ENCODE measurements around the gene TMEM209. TPM values are rescaled to one million over a fixed set of nuclear protein-coding genes. Genes with fewer than 3 reads are reported as not detected.
"Not testable (repeated sequence)": the region's sequence is repeated elsewhere in the genome, so short reads cannot be mapped to it uniquely, and the experiment has no call there.

TMEM209 gene
- total RNA-seq, 3 donors from 2014 or later (not counting 1 experiment from before 2014, with no cell fraction given): 26.3 to 31.0 (median 30.4) TPM

- Histone ChIP-seq H3K9me3 (ENCODE audit: control insufficient read depth, insufficient read depth, low read length) (no peaks in the 10 kb centered on the region), H3K4me3 (ENCODE audit: low read length) (no peak overlapping the region), H3K27ac (ENCODE audit: low read length) (no peak overlapping the region), H3K27me3 (ENCODE audit: control insufficient read depth, insufficient read depth, low read length) (no peaks in the 10 kb centered on the region), H3K36me3 (ENCODE audit: control insufficient read depth, insufficient read depth, low read length) (no peaks in the 10 kb centered on the region), H3K4me1 (ENCODE audit: control insufficient read depth, insufficient read depth, low read length) (no peaks in the 10 kb centered on the region)
- no CpG with 5 or more reads among the region's 1 CpG for WGBS (ENCODE audit: insufficient coverage)
- ATAC-seq (no peak), DNase-seq (no peak)
- no peaks in the 10 kb centered on the region for H3K9me3 Mint-ChIP-seq
- intact Hi-C loops (cut with micrococcal nuclease): no loop called here
- peaks cover 3 to 12% of the 10 kb centered on the region in 2 donors for H3K27me3 Mint-ChIP-seq (ENCODE audit: low read depth in 2 of 2)
- no peak overlapping the region for H3K4me3 Mint-ChIP-seq
- H3K27ac Mint-ChIP-seq: no peak overlapping the region
- no peaks in the 10 kb centered on the region for H3K36me3 Mint-ChIP-seq
- no peaks in the 10 kb centered on the region for H3K4me1 Mint-ChIP-seq
- TF ChIP-seq CTCF (IDR thresholded peaks at IDR 0.05): no peak
These were observed 22.8 kb upstream of the TMEM209 start for GRCh38 chr7:130227883-130228575.

- Histone ChIP-seq H3K4me3 (ENCODE audit: low read length) (no peak overlapping the region), H3K27me3 (ENCODE audit: control insufficient read depth, insufficient read depth, low read length) (no peaks in the 10 kb centered on the region), H3K36me3 (ENCODE audit: control insufficient read depth, insufficient read depth, low read length) (no peaks in the 10 kb centered on the region), H3K9me3 (ENCODE audit: control insufficient read depth, insufficient read depth, low read length) (no peaks in the 10 kb centered on the region), H3K4me1 (ENCODE audit: control insufficient read depth, insufficient read depth, low read length) (no peaks in the 10 kb centered on the region), H3K27ac (ENCODE audit: low read length) (no peak overlapping the region)
- Mint-ChIP-seq H3K4me1 (no peaks in the 10 kb centered on the region), H3K4me3 (no peak overlapping the region), H3K9me3 (no peaks in the 10 kb centered on the region), H3K27me3 (ENCODE audit: low read depth in 2 of 2) (peaks cover 0 to 12% of the 10 kb centered on the region in 2 donors), H3K36me3 (no peaks in the 10 kb centered on the region), H3K27ac (no peak overlapping the region)
- DNase-seq: no peak
- 97% methylated on average over 1 of the region's 1 CpG for WGBS (ENCODE audit: insufficient coverage)
- intact Hi-C loops (cut with micrococcal nuclease): no loop called here
- ATAC-seq: no peak
- no peak for TF ChIP-seq CTCF (IDR thresholded peaks at IDR 0.05)
These were observed 21.1 kb upstream of the TMEM209 start for GRCh38 chr7:130226333-130226732.

GRCh38 chr7:130224923-130225322, 19.7 kb upstream of the TMEM209 start:
- intact Hi-C loops (cut with micrococcal nuclease); H3K27ac Mint-ChIP-seq; ATAC-seq; H3K9me3 Mint-ChIP-seq; H3K4me3 Mint-ChIP-seq; H3K36me3 Mint-ChIP-seq; H3K4me1 Mint-ChIP-seq; H3K9me3 ChIP-seq (ENCODE audit: control insufficient read depth, insufficient read depth, low read length); H3K36me3 ChIP-seq (ENCODE audit: control insufficient read depth, insufficient read depth, low read length); H3K4me1 ChIP-seq (ENCODE audit: control insufficient read depth, insufficient read depth, low read length); H3K27me3 ChIP-seq (ENCODE audit: control insufficient read depth, insufficient read depth, low read length); H3K4me3 ChIP-seq (ENCODE audit: low read length); DNase-seq; H3K27ac ChIP-seq (ENCODE audit: low read length): not testable (repeated sequence)
- 88% methylated on average over 3 of the region's 3 CpGs for WGBS (ENCODE audit: insufficient coverage)
- peaks cover 6 to 13% of the 10 kb centered on the region in 2 donors for H3K27me3 Mint-ChIP-seq (ENCODE audit: low read depth in 2 of 2)

GRCh38 chr7:130224210-130224609, 19.0 kb upstream of the TMEM209 start:
- no peaks in the 10 kb centered on the region for H3K27me3 ChIP-seq (ENCODE audit: control insufficient read depth, insufficient read depth, low read length)
- TF ChIP-seq CTCF (IDR thresholded peaks at IDR 0.05): no peak
- H3K36me3 Mint-ChIP-seq: no peaks in the 10 kb centered on the region
- no peaks in the 10 kb centered on the region for H3K9me3 ChIP-seq (ENCODE audit: control insufficient read depth, insufficient read depth, low read length)
- intact Hi-C loops (cut with micrococcal nuclease): no loop called here
- no peaks in the 10 kb centered on the region for H3K9me3 Mint-ChIP-seq
- H3K27me3 Mint-ChIP-seq (ENCODE audit: low read depth in 2 of 2): peaks cover 6 to 16% of the 10 kb centered on the region in 2 donors
- no peaks in the 10 kb centered on the region for H3K4me1 ChIP-seq (ENCODE audit: control insufficient read depth, insufficient read depth, low read length)
- no peaks in the 10 kb centered on the region for H3K4me1 Mint-ChIP-seq
- H3K4me3 Mint-ChIP-seq: no peak overlapping the region
- no peak overlapping the region for H3K27ac ChIP-seq (ENCODE audit: low read length)
- ATAC-seq (no peak), DNase-seq (no peak)
- no CpG with 5 or more reads among the region's 5 CpGs for WGBS (ENCODE audit: insufficient coverage)
- H3K4me3 ChIP-seq (ENCODE audit: low read length): no peak overlapping the region
- H3K36me3 ChIP-seq (ENCODE audit: control insufficient read depth, insufficient read depth, low read length): no peaks in the 10 kb centered on the region
- H3K27ac Mint-ChIP-seq: no peak overlapping the region

Data from natural killer cell (primary cell).